OCI-LY1 (cell line): ENCODE results near the gene MYL3.

Source experiments
- H2AFZ ChIP-seq: fragments of 200-600 bp; sonication (generic), shearing (Covaris generic); 2 replicates; pipeline ENCODE4 v1.6.0; 2014; ENCODE audit warnings: antibody characterized with exemption, mild to moderate bottlenecking, low read length
- H3F3A ChIP-seq: fragments of 200-600 bp; sonication (generic), shearing (Covaris generic); 2 replicates; pipeline ENCODE4 v1.6.0; 2014; ENCODE audit warnings: mild to moderate bottlenecking, antibody characterized with exemption, low read length, moderate library complexity; ENCODE audit not compliant: insufficient read depth
- H3K27ac ChIP-seq: fragments of 200-600 bp; sonication (generic); 2 replicates; pipeline ENCODE4 v1.5.1; 2014; ENCODE audit warnings: low read length, mixed run types, mild to moderate bottlenecking, low read depth; ENCODE audit not compliant: poor library complexity, severe bottlenecking
- H3K27me3 ChIP-seq: fragments of 200-600 bp; sonication (generic); 2 replicates; pipeline ENCODE4 v1.6.0; 2014; ENCODE audit warnings: antibody characterized with exemption, mild to moderate bottlenecking, low read length, moderate library complexity; ENCODE audit not compliant: insufficient read depth
- H3K36me3 ChIP-seq: fragments of 200-600 bp; sonication (generic); 2 replicates; pipeline ENCODE4 v1.6.1; 2014; ENCODE audit warnings: mild to moderate bottlenecking, antibody characterized with exemption, low read length, moderate library complexity, mixed read lengths; ENCODE audit not compliant: insufficient read depth
- H3K4me1 ChIP-seq: fragments of 200-600 bp; sonication (generic); 2 replicates; pipeline ENCODE4 v1.5.1; 2014; ENCODE audit warnings: mild to moderate bottlenecking, low read length, moderate library complexity; ENCODE audit not compliant: insufficient read depth, severe bottlenecking
- H3K4me2 ChIP-seq: fragments of 200-600 bp; sonication (generic), shearing (Covaris generic); 2 replicates; pipeline ENCODE4 v1.6.1; 2014; ENCODE audit warnings: low read length
- H3K4me3 ChIP-seq: fragments of 200-600 bp; sonication (generic); 2 replicates; pipeline ENCODE4 v1.5.1; 2014; ENCODE audit warnings: low read length, low read depth, mild to moderate bottlenecking, mixed read lengths; ENCODE audit not compliant: poor library complexity, severe bottlenecking
- H3K79me2 ChIP-seq: fragments of 200-600 bp; shearing (Covaris generic); 2 replicates; pipeline ENCODE4 v1.6.1; 2016; ENCODE audit warnings: mixed run types, low read length, mixed read lengths; ENCODE audit not compliant: insufficient read depth
- H3K9ac ChIP-seq: fragments of 200-600 bp; sonication (generic), shearing (Covaris generic); 2 replicates; pipeline ENCODE4 v1.6.1; 2014; ENCODE audit warnings: mild to moderate bottlenecking, low read length, mixed read lengths
- H3K9me2 ChIP-seq: fragments of 200-600 bp; sonication (generic), shearing (Covaris generic); 2 replicates; pipeline ENCODE4 v1.6.1; 2014; ENCODE audit warnings: low read depth, mild to moderate bottlenecking, low read length, mixed read lengths
- H3K9me3 ChIP-seq: fragments of 200-600 bp; shearing (Covaris generic); 2 replicates; pipeline ENCODE4 v1.6.1; 2014; ENCODE audit warnings: low read length, mixed read lengths
- H4K20me1 ChIP-seq: fragments of 200-600 bp; sonication (generic), shearing (Covaris generic); 2 replicates; pipeline ENCODE4 v1.6.0; 2016; ENCODE audit warnings: mild to moderate bottlenecking, low read length; ENCODE audit not compliant: insufficient read depth
- EZH2 ChIP-seq: fragments of 200-600 bp; sonication (generic), shearing (Covaris generic); IDR thresholded peaks from 2 replicates; pipeline ENCODE4 v1.8.0; 2017; ENCODE audit warnings: borderline replicate concordance, mixed run types, mild to moderate bottlenecking, antibody characterized with exemption, low read length, moderate library complexity, mixed read lengths
- TF ChIP-seq, protein P1 (sequence below): fragments of 200-600 bp; sonication (generic), shearing (Covaris generic); IDR thresholded peaks from 2 replicates; pipeline ENCODE4 v1.5.1; 2017; ENCODE audit warnings: mild to moderate bottlenecking, antibody characterized with exemption, low read length, moderate library complexity, mixed read lengths

MYL3 gene

GRCh38 chr3:46835491-46835890 lies 27.8 kb downstream of the MYL3 start:
- no peaks in the 10 kb centered on the region for H3F3A ChIP-seq
- H3K9me3 ChIP-seq, result no peaks in the 10 kb centered on the region; the same call in 1 of the 2 replicates
- H3K79me2 ChIP-seq, result no peaks in the 10 kb centered on the region
- no peaks in the 10 kb centered on the region for H3K9me2 ChIP-seq
- no peak overlapping the region for H3K27ac ChIP-seq
- H3K4me2 ChIP-seq, result no peak overlapping the region
- H4K20me1 ChIP-seq, result no peaks in the 10 kb centered on the region
- TF ChIP-seq, protein P1, sequence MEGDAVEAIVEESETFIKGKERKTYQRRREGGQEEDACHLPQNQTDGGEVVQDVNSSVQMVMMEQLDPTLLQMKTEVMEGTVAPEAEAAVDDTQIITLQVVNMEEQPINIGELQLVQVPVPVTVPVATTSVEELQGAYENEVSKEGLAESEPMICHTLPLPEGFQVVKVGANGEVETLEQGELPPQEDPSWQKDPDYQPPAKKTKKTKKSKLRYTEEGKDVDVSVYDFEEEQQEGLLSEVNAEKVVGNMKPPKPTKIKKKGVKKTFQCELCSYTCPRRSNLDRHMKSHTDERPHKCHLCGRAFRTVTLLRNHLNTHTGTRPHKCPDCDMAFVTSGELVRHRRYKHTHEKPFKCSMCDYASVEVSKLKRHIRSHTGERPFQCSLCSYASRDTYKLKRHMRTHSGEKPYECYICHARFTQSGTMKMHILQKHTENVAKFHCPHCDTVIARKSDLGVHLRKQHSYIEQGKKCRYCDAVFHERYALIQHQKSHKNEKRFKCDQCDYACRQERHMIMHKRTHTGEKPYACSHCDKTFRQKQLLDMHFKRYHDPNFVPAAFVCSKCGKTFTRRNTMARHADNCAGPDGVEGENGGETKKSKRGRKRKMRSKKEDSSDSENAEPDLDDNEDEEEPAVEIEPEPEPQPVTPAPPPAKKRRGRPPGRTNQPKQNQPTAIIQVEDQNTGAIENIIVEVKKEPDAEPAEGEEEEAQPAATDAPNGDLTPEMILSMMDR, result no peak
- no peak for TF ChIP-seq EZH2
- H3K4me3 ChIP-seq, result no peak overlapping the region
- no peak overlapping the region for H3K9ac ChIP-seq
- no peaks in the 10 kb centered on the region for H3K36me3 ChIP-seq
- H3K27me3 ChIP-seq, result no peaks in the 10 kb centered on the region; the same call in 1 of the 2 replicates
- no peak overlapping the region for H2AFZ ChIP-seq
- H3K4me1 ChIP-seq, result no peaks in the 10 kb centered on the region

DNA sequence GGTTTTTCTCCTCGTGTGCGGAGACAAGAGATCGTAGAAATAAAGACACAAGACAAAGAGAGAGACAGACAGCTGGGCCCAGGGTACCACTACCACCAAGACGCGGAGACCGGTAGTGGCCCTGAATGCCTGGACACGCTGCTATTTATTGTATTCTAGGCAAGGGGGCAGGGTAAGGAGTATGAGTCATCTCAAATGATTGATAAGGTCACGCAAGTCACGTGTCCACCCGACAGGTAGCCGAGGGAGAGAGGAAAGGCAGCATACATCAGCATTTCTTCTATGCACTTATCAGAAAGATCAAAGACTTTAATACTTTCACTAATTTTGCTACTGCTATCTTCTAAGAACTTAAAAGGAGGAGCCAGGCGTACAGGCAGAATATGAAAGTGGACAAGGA lies 28.2 kb downstream of the MYL3 start:
- Histone ChIP-seq H3K9me2 (no peaks in the 10 kb centered on the region), H2AFZ (no peak overlapping the region), H4K20me1 (no peaks in the 10 kb centered on the region), H3K9me3 (no peaks in the 10 kb centered on the region; the same call in 1 of the 2 replicates), H3K4me1 (no peaks in the 10 kb centered on the region), H3K27ac (no peak overlapping the region), H3K9ac (no peak overlapping the region), H3K4me3 (no peak overlapping the region), H3K4me2 (no peak overlapping the region), H3K27me3 (no peaks in the 10 kb centered on the region; the same call in 1 of the 2 replicates), H3K79me2 (no peaks in the 10 kb centered on the region), H3K36me3 (no peaks in the 10 kb centered on the region), H3F3A (no peaks in the 10 kb centered on the region)
- no peak for TF ChIP-seq EZH2
- TF ChIP-seq, protein P1, result no peak

GRCh38 chr3:46833346-46834300 lies 29.6 kb downstream of the MYL3 start:
- Histone ChIP-seq H3K4me3 (no peak overlapping the region), H3F3A (no peaks in the 10 kb centered on the region), H3K9me2 (no peaks in the 10 kb centered on the region), H3K4me2 (no peak overlapping the region), H2AFZ (no peak overlapping the region), H3K79me2 (no peaks in the 10 kb centered on the region), H3K4me1 (no peaks in the 10 kb centered on the region), H3K27me3 (no peaks in the 10 kb centered on the region; the same call in 1 of the 2 replicates), H3K9me3 (no peaks in the 10 kb centered on the region; the same call in 1 of the 2 replicates), H3K27ac (no peak overlapping the region), H4K20me1 (no peaks in the 10 kb centered on the region), H3K36me3 (no peaks in the 10 kb centered on the region), H3K9ac (no peak overlapping the region)
- TF ChIP-seq, protein P1, result no peak
- no peak for TF ChIP-seq EZH2
